ENCODE results near the gene RPS19BP1. TPM values are rescaled to one million over a fixed set of nuclear protein-coding genes. Genes with fewer than 3 reads are reported as not detected.

The RPS19BP1 gene
- polyA plus RNA-seq, 4 donors: 59.8 to 186 (median 181) TPM

DNA sequence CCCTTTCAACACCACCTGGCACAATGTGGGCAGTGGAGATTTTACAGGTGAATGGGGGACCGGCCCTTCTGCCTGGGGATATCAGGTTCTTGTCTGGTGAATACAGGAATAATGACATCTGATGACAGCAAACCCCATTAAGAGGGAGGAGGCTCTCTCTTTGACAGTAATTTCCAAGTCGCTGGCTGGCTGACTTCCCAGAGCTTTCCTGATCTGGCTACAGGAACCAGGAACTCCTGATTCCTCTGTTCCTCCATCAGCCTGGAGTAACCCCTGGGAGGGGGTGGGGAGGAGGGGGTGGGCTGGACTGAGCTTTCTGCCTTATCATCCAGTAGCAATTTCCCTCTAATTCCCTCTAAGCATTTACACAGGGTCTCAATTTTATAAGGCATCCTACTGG is 34.2 kb downstream of the RPS19BP1 start:
- WGBS, 3 donors: 9 to 50% (median 24%) methylated on average over 2 of the region's 2 CpGs
- H3K4me1 ChIP-seq (ENCODE audit: control insufficient read depth in 3 of 3, insufficient read depth in 2 of 3, low read depth in 1 of 3, low read length in 2 of 3): peaks cover 0 to 17% (median 12%) of the 10 kb centered on the region in 3 donors
- H3K27ac ChIP-seq (ENCODE audit: low read depth in 1 of 3, low read length in 2 of 3): no peak overlapping the region
- DNase-seq (no peak), FAIRE-seq (no peak)
- no peaks in the 10 kb centered on the region for H3K9me3 ChIP-seq (ENCODE audit: control insufficient read depth in 2 of 2, insufficient read depth in 1 of 2, low read depth in 1 of 2, low read length in 1 of 2)
- no peaks in the 10 kb centered on the region for H3K27me3 ChIP-seq (ENCODE audit: control insufficient read depth in 3 of 3, insufficient read depth in 3 of 3, low read length in 3 of 3)
- H3K36me3 ChIP-seq (ENCODE audit: control insufficient read depth in 3 of 3, insufficient read depth in 2 of 3, low read depth in 1 of 3, low read length in 3 of 3): no peaks in the 10 kb centered on the region
- H3K4me3 ChIP-seq (ENCODE audit: low read depth in 1 of 3, low read length in 3 of 3): no peak overlapping the region

DNA sequence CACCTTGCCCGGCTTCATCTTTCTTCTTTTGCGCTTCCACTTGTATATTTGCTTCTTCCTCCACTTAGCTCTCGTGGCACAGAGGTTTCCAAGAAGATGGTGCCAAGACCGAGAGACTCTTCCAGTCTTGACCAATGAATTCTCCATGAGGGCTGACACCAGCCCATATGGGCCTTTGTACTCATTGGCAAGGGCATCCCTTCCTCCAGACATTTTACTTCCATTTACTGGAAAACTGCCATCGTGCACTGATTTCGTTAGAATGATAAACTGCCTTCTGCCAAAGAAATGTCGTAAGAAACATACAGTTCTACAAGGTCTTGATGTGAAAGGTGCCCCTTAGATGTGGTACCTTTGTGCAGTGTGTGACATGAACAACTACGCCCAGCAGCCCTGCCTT is 35.1 kb downstream of the RPS19BP1 start:
- H3K36me3 ChIP-seq (ENCODE audit: control insufficient read depth in 3 of 3, insufficient read depth in 2 of 3, low read depth in 1 of 3, low read length in 3 of 3): peaks cover 0 to 3% (median 0%) of the 10 kb centered on the region in 3 donors
- no peaks in the 10 kb centered on the region for H3K9me3 ChIP-seq (ENCODE audit: control insufficient read depth in 2 of 2, insufficient read depth in 1 of 2, low read depth in 1 of 2, low read length in 1 of 2)
- DNase-seq (no peak), FAIRE-seq (no peak)
- H3K27me3 ChIP-seq (ENCODE audit: control insufficient read depth in 3 of 3, insufficient read depth in 3 of 3, low read length in 3 of 3): no peaks in the 10 kb centered on the region
- H3K4me3 ChIP-seq (ENCODE audit: low read depth in 1 of 3, low read length in 3 of 3): no peak overlapping the region
- H3K27ac ChIP-seq (ENCODE audit: low read depth in 1 of 3, low read length in 2 of 3): no peak overlapping the region
- peaks cover 0 to 16% (median 9%) of the 10 kb centered on the region in 3 donors for H3K4me1 ChIP-seq (ENCODE audit: control insufficient read depth in 3 of 3, insufficient read depth in 2 of 3, low read depth in 1 of 3, low read length in 2 of 3)
- WGBS, 3 donors: 84 to 86% (median 84%) methylated on average over 8 of the region's 8 CpGs

DNA sequence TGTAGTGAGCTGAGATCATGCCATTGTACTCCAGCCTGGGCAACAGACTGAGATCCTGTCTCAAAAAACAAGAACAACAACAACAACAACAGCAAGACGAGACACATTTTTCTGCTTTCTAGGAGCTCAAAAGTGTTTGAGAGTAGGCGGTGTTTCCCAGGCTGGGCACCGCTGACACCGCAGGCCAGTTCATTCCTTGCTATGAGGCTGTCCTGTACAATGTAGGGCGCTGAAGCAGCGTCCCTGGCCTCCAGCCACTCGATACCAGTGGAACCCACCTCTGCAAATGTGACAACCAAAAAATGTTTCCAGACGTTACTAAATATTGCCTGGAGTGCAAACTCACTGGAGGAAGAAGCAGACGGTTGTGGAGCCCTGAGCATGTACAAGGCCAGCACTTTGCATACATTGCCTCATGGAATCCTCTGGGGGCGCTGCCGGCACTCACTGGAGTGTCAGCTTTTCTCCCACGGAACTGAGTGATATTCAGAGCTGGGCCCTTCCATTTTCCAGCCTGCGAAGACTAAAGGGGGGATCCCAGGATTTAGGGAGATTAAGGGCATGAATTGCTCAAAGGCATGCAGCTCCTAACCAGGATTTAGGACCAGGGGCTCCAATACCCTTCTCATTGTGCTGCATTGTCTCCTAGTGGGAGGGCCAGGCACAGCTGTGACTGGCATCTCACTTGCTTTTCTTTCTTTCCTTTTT is 36.3 kb downstream of the RPS19BP1 start:
- Histone ChIP-seq H3K27me3 (ENCODE audit: control insufficient read depth in 3 of 3, insufficient read depth in 3 of 3, low read length in 3 of 3) (no peaks in the 10 kb centered on the region), H3K27ac (ENCODE audit: low read depth in 1 of 3, low read length in 2 of 3) (peak overlapping the region in 1 of 3 donors; percentile 25), H3K4me3 (ENCODE audit: low read depth in 1 of 3, low read length in 3 of 3) (no peak overlapping the region), H3K36me3 (ENCODE audit: control insufficient read depth in 3 of 3, insufficient read depth in 2 of 3, low read depth in 1 of 3, low read length in 3 of 3) (peaks cover 0 to 13% (median 0%) of the 10 kb centered on the region in 3 donors), H3K9me3 (ENCODE audit: control insufficient read depth in 2 of 2, insufficient read depth in 1 of 2, low read depth in 1 of 2, low read length in 1 of 2) (no peaks in the 10 kb centered on the region), H3K4me1 (ENCODE audit: control insufficient read depth in 3 of 3, insufficient read depth in 2 of 3, low read depth in 1 of 3, low read length in 2 of 3) (peaks cover 0 to 9% (median 3%) of the 10 kb centered on the region in 3 donors)
- DNase-seq (peak; percentile 86 to 89), FAIRE-seq (no peak)
- WGBS, 3 donors: 38 to 44% (median 39%) methylated on average over 13 of the region's 13 CpGs

DNA sequence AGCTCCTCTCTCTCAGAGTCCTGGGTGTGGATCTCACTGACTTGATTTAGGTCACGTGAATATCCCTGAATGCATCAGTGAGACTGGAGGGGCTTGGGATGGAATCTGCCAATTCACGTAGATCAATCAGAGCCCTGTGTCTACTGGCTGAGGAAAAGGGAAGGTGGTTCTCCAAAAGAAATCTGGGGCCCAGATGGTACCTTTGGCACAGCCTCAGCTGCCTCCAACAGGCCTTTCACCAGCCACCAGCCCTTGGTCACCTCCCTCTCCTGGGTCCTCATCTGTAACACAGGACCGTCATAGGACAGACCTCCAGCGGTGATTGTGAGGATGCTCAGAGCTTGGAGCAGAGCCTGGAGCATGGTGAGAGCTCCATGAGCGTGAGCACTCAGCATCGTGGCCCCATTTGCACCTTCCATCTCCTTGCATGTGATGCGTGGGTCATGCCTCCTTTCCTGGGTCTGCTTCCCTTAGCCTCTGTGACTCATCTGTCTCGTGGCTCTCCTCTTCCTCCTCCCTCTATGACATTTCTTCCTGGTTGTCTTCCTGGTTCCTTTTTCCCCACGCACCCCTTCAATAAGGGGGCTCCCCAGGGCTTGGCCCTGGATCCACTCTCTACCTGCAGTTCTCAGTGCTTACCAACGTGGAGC is 38.0 kb downstream of the RPS19BP1 start:
- no peaks in the 10 kb centered on the region for H3K9me3 ChIP-seq (ENCODE audit: control insufficient read depth in 2 of 2, insufficient read depth in 1 of 2, low read depth in 1 of 2, low read length in 1 of 2)
- no peaks in the 10 kb centered on the region for H3K27me3 ChIP-seq (ENCODE audit: control insufficient read depth in 3 of 3, insufficient read depth in 3 of 3, low read length in 3 of 3)
- 76 to 80% (median 79%) methylated on average over 10 of the region's 10 CpGs for WGBS, 3 donors
- peaks cover 0 to 12% (median 2%) of the 10 kb centered on the region in 3 donors for H3K4me1 ChIP-seq (ENCODE audit: control insufficient read depth in 3 of 3, insufficient read depth in 2 of 3, low read depth in 1 of 3, low read length in 2 of 3)
- peaks cover 0 to 30% (median 4%) of the 10 kb centered on the region in 3 donors for H3K36me3 ChIP-seq (ENCODE audit: control insufficient read depth in 3 of 3, insufficient read depth in 2 of 3, low read depth in 1 of 3, low read length in 3 of 3)
- no peak overlapping the region for H3K27ac ChIP-seq (ENCODE audit: low read depth in 1 of 3, low read length in 2 of 3)
- no peak overlapping the region for H3K4me3 ChIP-seq (ENCODE audit: low read depth in 1 of 3, low read length in 3 of 3)
- DNase-seq (no peak), FAIRE-seq (no peak)

DNA sequence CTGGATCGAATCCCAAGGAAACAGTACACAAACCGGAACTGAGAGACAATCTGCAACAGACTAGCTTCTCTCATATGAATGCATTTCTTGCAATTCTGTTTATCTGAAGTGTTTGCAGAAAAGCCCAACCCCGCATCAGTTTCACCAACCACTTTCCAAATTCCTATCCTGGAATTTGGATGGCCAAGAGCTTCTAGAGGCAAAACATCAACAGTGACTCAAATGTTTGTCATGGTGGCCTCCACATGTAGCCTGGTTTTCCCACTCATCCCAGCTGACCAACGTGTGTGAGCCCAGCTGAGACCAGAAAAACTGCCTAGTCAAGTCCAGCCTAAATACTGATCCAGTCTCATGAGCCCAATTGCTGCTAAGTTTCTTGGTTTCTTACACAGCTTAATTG is 38.8 kb downstream of the RPS19BP1 start:
- DNase-seq: no peak
- Histone ChIP-seq H3K36me3 (ENCODE audit: control insufficient read depth in 3 of 3, insufficient read depth in 2 of 3, low read depth in 1 of 3, low read length in 3 of 3) (peaks cover 0 to 38% (median 4%) of the 10 kb centered on the region in 3 donors), H3K4me1 (ENCODE audit: control insufficient read depth in 3 of 3, insufficient read depth in 2 of 3, low read depth in 1 of 3, low read length in 2 of 3) (peaks cover 0 to 21% (median 7%) of the 10 kb centered on the region in 3 donors), H3K4me3 (ENCODE audit: low read depth in 1 of 3, low read length in 3 of 3) (no peak overlapping the region), H3K27me3 (ENCODE audit: control insufficient read depth in 3 of 3, insufficient read depth in 3 of 3, low read length in 3 of 3) (no peaks in the 10 kb centered on the region), H3K27ac (ENCODE audit: low read depth in 1 of 3, low read length in 2 of 3) (no peak overlapping the region), H3K9me3 (ENCODE audit: control insufficient read depth in 2 of 2, insufficient read depth in 1 of 2, low read depth in 1 of 2, low read length in 1 of 2) (no peaks in the 10 kb centered on the region)
- FAIRE-seq: no peak
- 56 to 69% (median 61%) methylated on average over 4 of the region's 4 CpGs for WGBS, 3 donors

DNA sequence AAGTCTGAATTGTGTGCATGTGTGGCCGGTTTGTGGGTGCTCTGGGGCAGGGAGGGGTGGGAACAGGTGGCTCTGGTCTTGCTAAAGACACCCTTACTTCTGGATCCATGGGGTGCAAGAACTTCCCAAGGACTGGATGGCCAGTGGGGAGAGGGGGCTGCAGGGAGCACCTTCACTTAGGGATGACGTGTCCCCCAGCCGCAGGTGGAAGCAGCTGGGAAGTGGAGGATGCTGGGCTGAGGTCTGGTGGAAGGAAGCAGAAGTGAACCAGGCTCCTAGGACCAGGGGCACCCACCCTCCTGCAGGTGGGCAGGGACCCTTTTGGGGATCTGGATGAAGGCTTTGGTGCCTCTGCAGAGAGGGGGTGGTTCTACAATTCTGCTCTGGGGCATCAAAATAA is 40.4 kb downstream of the RPS19BP1 start:
- H3K27me3 ChIP-seq (ENCODE audit: control insufficient read depth in 3 of 3, insufficient read depth in 3 of 3, low read length in 3 of 3): no peaks in the 10 kb centered on the region
- H3K9me3 ChIP-seq (ENCODE audit: control insufficient read depth in 2 of 2, insufficient read depth in 1 of 2, low read depth in 1 of 2, low read length in 1 of 2): no peaks in the 10 kb centered on the region
- peaks cover 0 to 21% (median 8%) of the 10 kb centered on the region in 3 donors for H3K4me1 ChIP-seq (ENCODE audit: control insufficient read depth in 3 of 3, insufficient read depth in 2 of 3, low read depth in 1 of 3, low read length in 2 of 3)
- no peak overlapping the region for H3K27ac ChIP-seq (ENCODE audit: low read depth in 1 of 3, low read length in 2 of 3)
- H3K4me3 ChIP-seq (ENCODE audit: low read depth in 1 of 3, low read length in 3 of 3): no peak overlapping the region
- FAIRE-seq: no peak
- DNase-seq: no peak
- H3K36me3 ChIP-seq (ENCODE audit: control insufficient read depth in 3 of 3, insufficient read depth in 2 of 3, low read depth in 1 of 3, low read length in 3 of 3): peaks cover 3 to 52% (median 4%) of the 10 kb centered on the region in 3 donors
- 67 to 82% (median 77%) methylated on average over 3 of the region's 3 CpGs for WGBS, 3 donors

DNA sequence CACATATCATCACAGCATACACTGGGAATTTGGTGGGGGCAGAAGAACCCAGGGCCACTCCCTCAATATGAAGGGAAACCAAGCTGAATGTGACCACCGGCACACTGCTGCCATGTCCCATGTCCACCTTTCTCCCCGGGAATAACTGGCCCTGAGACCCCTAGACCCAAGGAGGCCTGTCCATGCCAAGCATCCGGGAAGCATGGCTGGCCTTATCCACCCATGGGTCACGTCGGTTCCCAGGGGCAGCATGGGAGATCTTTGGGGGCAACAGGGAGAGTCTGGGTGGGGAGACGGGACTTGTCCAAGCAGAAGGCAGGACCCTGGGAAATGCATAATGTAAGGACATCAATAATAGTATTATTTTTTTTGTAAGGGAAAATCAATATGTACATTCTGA is 40.9 kb downstream of the RPS19BP1 start:
- FAIRE-seq: no peak
- H3K4me1 ChIP-seq (ENCODE audit: control insufficient read depth in 3 of 3, insufficient read depth in 2 of 3, low read depth in 1 of 3, low read length in 2 of 3): peaks cover 0 to 21% (median 8%) of the 10 kb centered on the region in 3 donors
- H3K9me3 ChIP-seq (ENCODE audit: control insufficient read depth in 2 of 2, insufficient read depth in 1 of 2, low read depth in 1 of 2, low read length in 1 of 2): no peaks in the 10 kb centered on the region
- WGBS, 3 donors: 88 to 91% (median 89%) methylated on average over 6 of the region's 6 CpGs
- H3K36me3 ChIP-seq (ENCODE audit: control insufficient read depth in 3 of 3, insufficient read depth in 2 of 3, low read depth in 1 of 3, low read length in 3 of 3): peaks cover 3 to 56% (median 4%) of the 10 kb centered on the region in 3 donors
- no peak for DNase-seq
- H3K27ac ChIP-seq (ENCODE audit: low read depth in 1 of 3, low read length in 2 of 3): no peak overlapping the region
- H3K4me3 ChIP-seq (ENCODE audit: low read depth in 1 of 3, low read length in 3 of 3): no peak overlapping the region
- no peaks in the 10 kb centered on the region for H3K27me3 ChIP-seq (ENCODE audit: control insufficient read depth in 3 of 3, insufficient read depth in 3 of 3, low read length in 3 of 3)

DNA sequence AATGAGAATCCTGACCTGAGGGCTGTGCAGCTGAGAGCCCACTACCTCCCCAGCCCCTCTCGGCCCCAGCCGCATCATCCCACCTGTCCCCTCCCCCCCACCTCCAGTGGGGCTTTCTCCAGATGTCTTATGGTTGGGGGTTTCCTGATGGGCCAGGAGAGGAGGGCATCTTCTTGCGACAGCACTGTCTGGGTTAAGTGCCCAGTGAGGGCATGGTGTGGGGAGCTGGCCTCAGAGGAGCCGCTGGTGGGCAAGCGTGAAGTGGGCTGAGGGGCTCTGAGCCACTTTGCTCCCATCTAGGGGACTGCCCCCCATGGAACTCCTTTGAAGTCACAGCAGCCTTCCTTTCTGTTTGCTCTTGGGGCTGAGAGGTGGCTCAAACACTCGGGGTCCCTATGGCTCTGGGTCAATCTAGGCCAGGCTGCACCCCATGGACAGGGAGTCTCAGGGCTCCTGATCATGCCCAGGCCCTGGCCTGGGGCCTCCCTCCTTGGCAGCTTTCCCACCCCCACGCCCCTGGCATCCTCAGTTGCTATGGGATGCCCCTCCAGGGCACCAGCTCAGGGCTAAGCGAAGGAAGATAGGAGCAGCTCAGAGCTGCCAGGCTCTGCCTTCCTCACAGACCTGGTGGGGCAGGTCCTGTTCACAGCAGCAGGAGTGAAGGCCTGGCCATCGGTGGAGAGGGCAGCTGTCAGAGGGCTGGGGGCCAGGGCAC is 41.4 kb downstream of the RPS19BP1 start:
- H3K4me1 ChIP-seq (ENCODE audit: control insufficient read depth in 3 of 3, insufficient read depth in 2 of 3, low read depth in 1 of 3, low read length in 2 of 3): peaks cover 0 to 18% (median 8%) of the 10 kb centered on the region in 3 donors
- H3K27ac ChIP-seq (ENCODE audit: low read depth in 1 of 3, low read length in 2 of 3): no peak overlapping the region
- WGBS, 3 donors: 74 to 83% (median 81%) methylated on average over 7 to 9 of the region's 9 CpGs
- no peaks in the 10 kb centered on the region for H3K27me3 ChIP-seq (ENCODE audit: control insufficient read depth in 3 of 3, insufficient read depth in 3 of 3, low read length in 3 of 3)
- no peak overlapping the region for H3K4me3 ChIP-seq (ENCODE audit: low read depth in 1 of 3, low read length in 3 of 3)
- FAIRE-seq (no peak), DNase-seq (no peak)
- peaks cover 3 to 56% (median 4%) of the 10 kb centered on the region in 3 donors for H3K36me3 ChIP-seq (ENCODE audit: control insufficient read depth in 3 of 3, insufficient read depth in 2 of 3, low read depth in 1 of 3, low read length in 3 of 3)
- no peaks in the 10 kb centered on the region for H3K9me3 ChIP-seq (ENCODE audit: control insufficient read depth in 2 of 2, insufficient read depth in 1 of 2, low read depth in 1 of 2, low read length in 1 of 2)

Data from small intestine (tissue), 7 donors.